GM12878 (cell line): ENCODE measurements around the gene POLD4. TPM values are rescaled to one million over a fixed set of nuclear protein-coding genes. Genes with fewer than 3 reads are reported as not detected.

Experiments
- ATAC-seq: fragments of 200-7000 bp; cut with Tn5 transposase; 3 replicates; pipeline ENCODE4 v1.9.1; 2020; ENCODE audit warnings: mild to moderate bottlenecking, moderate library complexity
- BruUV-seq: library from RNA; stranded (reverse); fragments of 400-500 nt; replicated peaks from 2 replicates; lab custom pipeline; 2021; lab: Mats Ljungman, UMichigan
- CTCF ChIA-PET: fragments of 300-600 bp; sonication (Branson Sonifier 250); formaldehyde crosslinking; extraction: SDS; loops from one replicate; lab custom pipeline; 2021; ENCODE audit warnings: inconsistent platforms; lab: Yijun Ruan, JAX
- POLR2A ChIA-PET: fragments of 350-600 bp; formaldehyde crosslinking; extraction: SDS; loops from one replicate; lab custom pipeline; 2021; ENCODE audit warnings: inconsistent platforms; lab: Charles Lee
- RAD21 ChIA-PET: fragments of 300-600 bp; sonication (Branson Sonifier 250); formaldehyde crosslinking; loops from one replicate; lab custom pipeline; 2023; ENCODE audit warnings: antibody characterized with exemption; ENCODE audit not compliant: unreplicated experiment; lab: Charles Lee
- SMC1A ChIA-PET: fragments of 300-600 bp; sonication (Branson Sonifier 250); formaldehyde crosslinking; loops from one replicate; lab custom pipeline; 2023; ENCODE audit not compliant: unreplicated experiment, uncharacterized antibody; lab: Charles Lee
- DNase-seq: peaks from one replicate; pipeline ENCODE4 v3.0.0-alpha.2; 2011; ENCODE audit warnings: low read depth, low spot score
- FAIRE-seq: peaks from 3 replicates; lab custom pipeline; 2011; peaks lifted over from hg19 to GRCh38; lab: Jason Lieb, UNC
- H2AFZ ChIP-seq: 2 replicates; pipeline ENCODE4 v1.6.0; 2011; ENCODE audit warnings: low read depth, low read length, control low read depth; ENCODE audit not compliant: control insufficient read depth
- H3K27ac ChIP-seq: 2 replicates; pipeline ENCODE4 v1.5.1; 2011; ENCODE audit warnings: control low read depth; ENCODE audit not compliant: control insufficient read depth, insufficient read depth
- H3K27me3 ChIP-seq, 2 experiments: replicated peaks in 1 of 2; 2 replicates each; pipeline versions ENCODE4 v1.6.0 to v1.6.1; 2011; ENCODE audit warnings: low read length in 1 of 2; ENCODE audit not compliant: control insufficient read depth in 2 of 2, insufficient read depth in 2 of 2
- H3K36me3 ChIP-seq, 2 experiments: 2 replicates each; pipeline ENCODE4 v1.5.1; 2011; ENCODE audit warnings: low read length in 1 of 2; ENCODE audit not compliant: control insufficient read depth in 2 of 2, insufficient read depth in 2 of 2
- H3K4me1 ChIP-seq: 2 replicates; pipeline ENCODE4 v1.6.1; 2011; ENCODE audit warnings: mild to moderate bottlenecking, low read length, moderate library complexity, mixed read lengths; ENCODE audit not compliant: control insufficient read depth, insufficient read depth
- H3K4me2 ChIP-seq: 2 replicates; pipeline ENCODE4 v1.6.0; 2011; ENCODE audit warnings: control low read depth; ENCODE audit not compliant: control insufficient read depth, insufficient read depth
- H3K4me3 ChIP-seq: fragments of 200-600 bp; sonication (generic); 2 replicates; pipeline ENCODE4 v1.5.1; 2016
- H3K79me2 ChIP-seq: 2 replicates; pipeline ENCODE4 v1.6.0; 2011; ENCODE audit warnings: low read length; ENCODE audit not compliant: control insufficient read depth, insufficient read depth
- H3K9ac ChIP-seq: 2 replicates; pipeline ENCODE4 v1.8.0; 2011; ENCODE audit warnings: low read length, control low read depth, mixed read lengths; ENCODE audit not compliant: control insufficient read depth, insufficient read depth
- H3K9me3 ChIP-seq: replicated peaks from 3 replicates; pipeline ENCODE4 v1.5.1; 2011; ENCODE audit warnings: mild to moderate bottlenecking, low read length; ENCODE audit not compliant: control insufficient read depth, insufficient read depth
- H4K20me1 ChIP-seq: 2 replicates; pipeline ENCODE4 v1.6.0; 2011; ENCODE audit not compliant: control insufficient read depth, insufficient read depth
- ATF7 ChIP-seq: fragments of 450-650 bp; IDR thresholded peaks from 2 replicates; pipeline ENCODE4 v1.6.1; 2016; ENCODE audit warnings: low read depth, mild to moderate bottlenecking
- BHLHE40 ChIP-seq, 2 experiments: fragments of 450-650 bp in 1 of 2; IDR thresholded peaks; 2 replicates each; pipeline ENCODE4 v1.6.1; 2011 to 2017; ENCODE audit warnings: low read depth in 2 of 2, borderline replicate concordance in 1 of 2, improper control_type of control experiment in 1 of 2, low read length in 1 of 2, mild to moderate bottlenecking in 1 of 2
- CHD1 ChIP-seq: IDR thresholded peaks from 2 replicates; pipeline ENCODE4 v1.6.1; 2012; ENCODE audit warnings: low read depth, low read length, improper control_type of control experiment
- CHD4 ChIP-seq: fragments of 200-600 bp; sonication (generic); IDR thresholded peaks from 2 replicates; pipeline ENCODE4 v1.6.1; 2016; ENCODE audit warnings: mild to moderate bottlenecking
- IKZF2 ChIP-seq, 2 experiments: fragments of 450-650 bp; IDR thresholded peaks; 2 replicates each; pipeline ENCODE4 v1.6.1; 2017; ENCODE audit warnings: mild to moderate bottlenecking in 2 of 2, moderate library complexity in 2 of 2
- MLLT1 ChIP-seq: fragments of 450-650 bp; IDR thresholded peaks from 2 replicates; pipeline ENCODE4 v1.6.1; 2016; ENCODE audit warnings: mild to moderate bottlenecking
- MXI1 ChIP-seq: fragments of 150-350 bp; IDR thresholded peaks from 2 replicates; pipeline ENCODE4 v1.6.1; 2011; ENCODE audit warnings: low read depth, mild to moderate bottlenecking, inconsistent platforms, low read length, improper control_type of control experiment
- PML ChIP-seq: IDR thresholded peaks from 2 replicates; pipeline ENCODE4 v1.6.1; 2012; ENCODE audit warnings: low read length, inconsistent platforms
- RB1 ChIP-seq: fragments of 450-650 bp; formaldehyde crosslinking; IDR thresholded peaks from 2 replicates; pipeline ENCODE4 v1.6.1; 2017; ENCODE audit warnings: mild to moderate bottlenecking, borderline replicate concordance
- RELB ChIP-seq: fragments of 450-650 bp; IDR thresholded peaks from 2 replicates; pipeline ENCODE4 v1.6.1; 2017; ENCODE audit warnings: low read depth, mild to moderate bottlenecking, moderate library complexity
- SIX5 ChIP-seq: IDR thresholded peaks from 2 replicates; pipeline ENCODE4 v1.6.1; 2011; ENCODE audit warnings: mild to moderate bottlenecking, low read depth, low read length, moderate library complexity; ENCODE audit not compliant: severe bottlenecking
- TCF3 ChIP-seq: IDR thresholded peaks from 2 replicates; pipeline ENCODE4 v1.6.1; 2012; ENCODE audit warnings: low read depth, mild to moderate bottlenecking, low read length, borderline replicate concordance; ENCODE audit not compliant: insufficient read depth
- ZNF207 ChIP-seq: fragments of 450-650 bp; IDR thresholded peaks from 2 replicates; pipeline ENCODE4 v1.6.1; 2014; ENCODE audit warnings: antibody characterized with exemption, mild to moderate bottlenecking, borderline replicate concordance
- ZNF687 ChIP-seq: fragments of 450-650 bp; IDR thresholded peaks from 2 replicates; pipeline ENCODE4 v1.6.1; 2017; ENCODE audit warnings: mild to moderate bottlenecking, moderate library complexity
- WGBS: methylation state at CpG from one replicate; pipeline ENCODE4 v1.1.6; 2016; ENCODE audit warnings: low lambda C conversion rate; ENCODE audit not compliant: insufficient replicate concordance, insufficient coverage; ENCODE audit errors: missing lambda C conversion rate; 5-methylcytosine and 5-hydroxymethylcytosine counted together
- in situ Hi-C: fragments of 300-500 bp; cut with MboI; formaldehyde crosslinking; loops from 9 replicates; pipeline ENCODE4 v1.14.3; 2018; ENCODE audit warnings: mixed read lengths
- intact Hi-C: fragments of 100-400 bp; cut with micrococcal nuclease; formaldehyde crosslinking; loops from one replicate; pipeline ENCODE4 v1.14.2; 2022; ENCODE audit not compliant: unreplicated experiment
- polyA plus RNA-seq, 11 experiments: library from polyadenylated mRNA; depleted of rRNA in 4 of 11; unstranded in 6 of 11; stranded (reverse) in 5 of 11; fragments of >200 nt; fragmentation: Nextera tagmentation in 4 of 11; fragmentation: Illumina TruSeq in 1 of 11; extraction: Ambion mirVana in 4 of 11; extraction: Trizol in 1 of 11; gene quantifications; 1 replicate in 1 of 11; 2 replicates in 10 of 11; pipeline versions ENCODE4 v1.2.1 to v1.2.3, GENCODE V29; 2011 to 2016; ENCODE audit warnings: inconsistent platforms in 2 of 11, missing spikeins in 2 of 11, low read depth in 1 of 11
- total RNA-seq, 4 experiments: library from RNA; depleted of rRNA in 3 of 4; stranded (reverse); fragments of >200 nt in 3 of 4; fragmentation: Illumina TruSeq in 1 of 4; extraction: Trizol in 1 of 4; gene quantifications; 2 replicates each; pipeline versions ENCODE4 v1.2.1 to v1.2.3, GENCODE V29; 2013 to 2021

Gene POLD4
- total and polyA plus RNA-seq, 10 of the 15 experiments (the other 5 are each of a cell fraction or from before 2014, with no cell fraction given), result 8.1 to 176 (median 88.1) TPM

GRCh38 chr11:67391304-67392182 lies 38.2 kb upstream of the POLD4 start, which contains the start of gene RAD9A:
RAD9A (plus strand) TSS chr11:67391986; CDS start chr11:67392045, 59 bp downstream.
- ChIA-PET CTCF (interaction anchor here (0.7 to 25.5 kb wide), 11 partner anchors 9 to 223 kb away, joined by 3 to 1301 read pairs (median 3); partner anchors contain the start of genes AIP, CDK2AP2, CLCF1 and POLD4), RAD21 (interaction anchor here (0.6 to 2.6 kb wide), 19 partner anchors 10 to 310 kb away, joined by 3 to 24 read pairs (median 5); partner anchors contain the start of genes AIP, CDK2AP2, CLCF1 and PITPNM1), POLR2A (interaction anchor here (0.5 to 2.8 kb wide), 19 partner anchors 9 to 94 kb away, joined by 3 to 48 read pairs (median 4); partner anchors contain the start of genes CLCF1, POLD4, PPP1CA and PTPRCAP), SMC1A (interaction anchor here (1.0 to 3.4 kb wide), 11 partner anchors 10 to 114 kb away, joined by 3 to 17 read pairs (median 4); partner anchors contain the start of genes PITPNM1, PPP1CA, PTPRCAP and TMEM134)
- Histone ChIP-seq H3K9ac (peak within 1 kb of the TSS; percentile 91), H3K79me2 (peaks cover 22% of the 10 kb centered on the region), H3K36me3 (peaks cover 4 to 6% of the 10 kb centered on the region in 2 experiments; a peak in 3 of 4 replicates), H3K9me3 (no peaks in the 10 kb centered on the region), H3K27ac (peak within 1 kb of the TSS; percentile 78), H4K20me1 (no peaks in the 10 kb centered on the region; the same call in 1 of the 2 replicates), H2AFZ (peak within 1 kb of the TSS; percentile 84), H3K4me1 (peaks cover 7% of the 10 kb centered on the region), H3K4me3 (peak within 1 kb of the TSS; percentile 97), H3K27me3 (no peaks in the 10 kb centered on the region), H3K4me2 (peak within 1 kb of the TSS; percentile 99)
- TSS peak; percentile 86 for BruUV-seq
- WGBS, result under 1% methylated on average over 67 of the region's 75 CpGs
- in situ Hi-C loops, result no loop called here
- intact Hi-C loops, result no loop called here
- peak; percentile 90 for ATAC-seq
- FAIRE-seq, result peak; percentile 68
- DNase-seq, result no peak
- peak; percentile 82; the same call in 1 of the 2 replicates for TF ChIP-seq RB1
- TF ChIP-seq CHD4, result no peak
- TF ChIP-seq BHLHE40 (IDR thresholded peaks at IDR 0.05; ENCODE audit: borderline replicate concordance in 1 of 2, low read depth in 2 of 2, low read length in 1 of 2), result peak; percentile 98 to 100
- TF ChIP-seq RELB, result peak; percentile 83
- TF ChIP-seq MLLT1, result no peak
- peak; percentile 30 for TF ChIP-seq SIX5
- no peak for TF ChIP-seq CHD1
- TF ChIP-seq IKZF2 (IDR thresholded peaks at IDR 0.05), result no peak; a peak in 1 of 4 replicates
- TF ChIP-seq ZNF207, result 0 out of 2 replicates have a peak, but pooled peaks have one; percentile 73
- TF ChIP-seq ZNF687, result peak; percentile 89
- TF ChIP-seq MXI1, result peak; percentile 96
- TF ChIP-seq PML, result peak; percentile 60; the same call in 1 of the 2 replicates
- peak; percentile 90; the same call in 1 of the 2 replicates for TF ChIP-seq TCF3
- no peak for TF ChIP-seq ATF7
